Esophagus squamous epithelium (tissue), 5 donors: ENCODE measurements around the gene GOLGA8A. TPM values are rescaled to one million over a fixed set of nuclear protein-coding genes. Genes with fewer than 3 reads are reported as not detected.
"Not testable (repeated sequence)": the region's sequence is repeated elsewhere in the genome, so short reads cannot be mapped to it uniquely, and the experiment has no call there.

Source experiments
- DNase-seq: peaks from one replicate; lab custom pipeline; 2025; lab: John Stamatoyannopoulos, UW
- H3K27ac ChIP-seq, 4 donors: fragments of 200-600 bp; sonication (generic); one replicate each; pipeline ENCODE4 v1.5.1; 2016 to 2019; ENCODE audit warnings: mild to moderate bottlenecking in 1 of 4
- H3K27me3 ChIP-seq, 4 donors: fragments of 200-600 bp; sonication (generic); 1 replicate in 3 of 4; 2 replicates in 1 of 4; pipeline versions ENCODE4 v1.5.1 to v1.6.0; 2017 to 2021; ENCODE audit warnings: antibody characterized with exemption in 1 of 4
- H3K36me3 ChIP-seq, 3 donors: fragments of 200-600 bp; sonication (generic); one replicate each; pipeline ENCODE4 v1.5.1; 2016 to 2019
- H3K4me1 ChIP-seq, 3 donors: fragments of 200-600 bp; sonication (generic); one replicate each; pipeline ENCODE4 v1.5.1; 2017 to 2019
- H3K4me3 ChIP-seq, 4 donors: fragments of 200-600 bp; sonication (generic); 1 replicate in 3 of 4; 2 replicates in 1 of 4; pipeline ENCODE4 v1.5.1; 2016 to 2019; ENCODE audit warnings: mild to moderate bottlenecking in 2 of 4, moderate library complexity in 1 of 4
- H3K9me3 ChIP-seq, 3 donors: fragments of 200-600 bp; sonication (generic); one replicate each; pipeline ENCODE4 v1.5.1; 2016 to 2019
- CTCF ChIP-seq, 6 experiments: fragments of 450-650 bp in 4 of 6; fragments of 200-600 bp in 2 of 6; sonication (generic) in 2 of 6; IDR thresholded peaks; one replicate each; pipeline ENCODE4 v1.5.1; 2016 to 2019; ENCODE audit warnings: antibody characterized with exemption in 6 of 6, mild to moderate bottlenecking in 4 of 6, moderate library complexity in 4 of 6
- POLR2A ChIP-seq, 4 donors: fragments of 450-650 bp; IDR thresholded peaks; one replicate each; pipeline ENCODE4 v1.6.1; 2017; ENCODE audit warnings: antibody characterized with exemption in 4 of 4, mild to moderate bottlenecking in 4 of 4, moderate library complexity in 3 of 4
- WGBS, 2 donors: methylation state at CpG; one replicate each; pipeline ENCODE4 v1.1.5; 2018; 5-methylcytosine and 5-hydroxymethylcytosine counted together
- intact Hi-C: fragments of 100-400 bp; cut with DNase I; formaldehyde crosslinking; loops from one replicate; pipeline ENCODE4 v1.15.0; 2022
- total RNA-seq, 4 donors: library from RNA; depleted of rRNA; stranded (reverse); fragments of >200 nt; gene quantifications; one replicate each; pipeline ENCODE4 v1.1.0, GENCODE V29; 2016
- donor health status: DM: yes; HTN: yes; CAD: no.

Gene GOLGA8A
- total RNA-seq, 4 donors from 2014 or later = 5.8 to 55.9 (median 18.6) TPM

- Histone ChIP-seq H3K4me1 (peaks cover 0 to 26% (median 7%) of the 10 kb centered on the region in 3 donors), H3K36me3 (peaks cover 0 to 51% (median 0%) of the 10 kb centered on the region in 3 donors), H3K4me3 (no peak overlapping the region), H3K9me3 (no peaks in the 10 kb centered on the region), H3K27me3 (no peaks in the 10 kb centered on the region), H3K27ac (no peak overlapping the region)
- TF ChIP-seq CTCF (IDR thresholded peaks at IDR 0.05) (no peak), POLR2A (IDR thresholded peaks at IDR 0.05) (no peak)
- 86% methylated on average over 7 of the region's 20 CpGs; no CpG with 5 or more reads in 1 of the 2 donors for WGBS, 2 donors
- DNase-seq = no peak
- intact Hi-C loops = no loop called here
Observed at GRCh38 chr15:34434627-34435305, 2.8 kb downstream of the GOLGA8A start.

- Histone ChIP-seq H3K36me3 (peaks cover 0 to 56% (median 0%) of the 10 kb centered on the region in 3 donors), H3K4me1 (peaks cover 0 to 26% (median 7%) of the 10 kb centered on the region in 3 donors)
- H3K27me3 ChIP-seq, H3K4me3 ChIP-seq, H3K9me3 ChIP-seq, H3K27ac ChIP-seq, DNase-seq, intact Hi-C loops: not testable (repeated sequence)
- WGBS, 2 donors = 63% methylated on average over 8 of the region's 11 CpGs; no CpG with 5 or more reads in 1 of the 2 donors
Observed at GRCh38 chr15:34433956-34434626, 3.5 kb downstream of the GOLGA8A start.

- H3K27me3 ChIP-seq, H3K9me3 ChIP-seq, H3K4me1 ChIP-seq, DNase-seq, H3K4me3 ChIP-seq, H3K27ac ChIP-seq, intact Hi-C loops: not testable (repeated sequence)
- no CpG with 5 or more reads among the region's 8 CpGs for WGBS, 2 donors
- H3K36me3 ChIP-seq = peaks cover 0 to 67% (median 0%) of the 10 kb centered on the region in 3 donors
Observed at GRCh38 chr15:34430642-34431041, 7.0 kb downstream of the GOLGA8A start.

- H3K9me3 ChIP-seq, intact Hi-C loops, H3K4me1 ChIP-seq, DNase-seq, H3K27me3 ChIP-seq, H3K4me3 ChIP-seq, H3K27ac ChIP-seq: not testable (repeated sequence)
- peaks cover 0 to 12% (median 0%) of the 10 kb centered on the region in 3 donors for H3K36me3 ChIP-seq
- 100% methylated on average over 1 of the region's 6 CpGs; no CpG with 5 or more reads in 1 of the 2 donors for WGBS, 2 donors
Observed at GRCh38 chr15:34423425-34424090, 14.1 kb downstream of the GOLGA8A start.

GRCh38 chr15:34420953-34421352 is 16.7 kb downstream of the GOLGA8A start:
- H3K36me3 ChIP-seq, H3K9me3 ChIP-seq, H3K4me3 ChIP-seq, H3K27ac ChIP-seq, H3K27me3 ChIP-seq, intact Hi-C loops, DNase-seq, H3K4me1 ChIP-seq: not testable (repeated sequence)
- no CpG with 5 or more reads among the region's 11 CpGs for WGBS, 2 donors

GRCh38 chr15:34418435-34418834 is 19.2 kb downstream of the GOLGA8A start:
- H3K9me3 ChIP-seq, intact Hi-C loops, H3K4me1 ChIP-seq, H3K4me3 ChIP-seq, DNase-seq, H3K27ac ChIP-seq, H3K27me3 ChIP-seq, H3K36me3 ChIP-seq: not testable (repeated sequence)
- 74% methylated on average over 8 of the region's 8 CpGs; no CpG with 5 or more reads in 1 of the 2 donors for WGBS, 2 donors

GRCh38 chr15:34409511-34409910 is 28.1 kb downstream of the GOLGA8A start:
- H3K36me3 ChIP-seq, H3K4me3 ChIP-seq, intact Hi-C loops, H3K4me1 ChIP-seq, H3K27ac ChIP-seq, H3K27me3 ChIP-seq, DNase-seq, H3K9me3 ChIP-seq: not testable (repeated sequence)
- no CpG with 5 or more reads among the region's 19 CpGs for WGBS, 2 donors

- H3K27ac ChIP-seq, H3K4me1 ChIP-seq, H3K4me3 ChIP-seq, H3K9me3 ChIP-seq, H3K27me3 ChIP-seq, H3K36me3 ChIP-seq, intact Hi-C loops, DNase-seq: not testable (repeated sequence)
- no CpG with 5 or more reads among the region's 10 CpGs for WGBS, 2 donors
Observed at GRCh38 chr15:34408973-34409372, 28.6 kb downstream of the GOLGA8A start.

- DNase-seq, H3K27ac ChIP-seq, intact Hi-C loops, H3K4me1 ChIP-seq, H3K9me3 ChIP-seq, H3K4me3 ChIP-seq, H3K36me3 ChIP-seq, H3K27me3 ChIP-seq: not testable (repeated sequence)
- WGBS, 2 donors = no CpG with 5 or more reads among the region's 3 CpGs
Observed at GRCh38 chr15:34403899-34404298, 33.7 kb downstream of the GOLGA8A start.

- 81% methylated on average over 2 of the region's 4 CpGs for WGBS, 2 donors
Observed at GRCh38 chr15:34403160-34403598, 34.4 kb downstream of the GOLGA8A start.

GRCh38 chr15:34397637-34398259 is 39.9 kb downstream of the GOLGA8A start:
- H3K27ac ChIP-seq, H3K27me3 ChIP-seq, H3K9me3 ChIP-seq, H3K36me3 ChIP-seq, H3K4me3 ChIP-seq, H3K4me1 ChIP-seq, DNase-seq, intact Hi-C loops: not testable (repeated sequence)
- no CpG with 5 or more reads among the region's 6 CpGs for WGBS, 2 donors

More at GRCh38 chr15:34403160-34403598, 34.4 kb downstream of the GOLGA8A start:
- H3K27ac ChIP-seq, H3K9me3 ChIP-seq, H3K4me1 ChIP-seq, intact Hi-C loops, H3K36me3 ChIP-seq, H3K27me3 ChIP-seq, H3K4me3 ChIP-seq, DNase-seq: not testable (repeated sequence)
